GM19043 (cell line): ENCODE measurements around the gene ZNF672.
"Not testable (repeated sequence)": the region's sequence is repeated elsewhere in the genome, so short reads cannot be mapped to it uniquely, and the experiment has no call there.

Experiments
- ATAC-seq: cut with Tn5 transposase; IDR thresholded peaks from one replicate; pipeline ENCODE4 v1.9.1; 2021; ENCODE audit warnings: low read depth; ENCODE audit not compliant: unreplicated experiment

Gene ZNF672

DNA sequence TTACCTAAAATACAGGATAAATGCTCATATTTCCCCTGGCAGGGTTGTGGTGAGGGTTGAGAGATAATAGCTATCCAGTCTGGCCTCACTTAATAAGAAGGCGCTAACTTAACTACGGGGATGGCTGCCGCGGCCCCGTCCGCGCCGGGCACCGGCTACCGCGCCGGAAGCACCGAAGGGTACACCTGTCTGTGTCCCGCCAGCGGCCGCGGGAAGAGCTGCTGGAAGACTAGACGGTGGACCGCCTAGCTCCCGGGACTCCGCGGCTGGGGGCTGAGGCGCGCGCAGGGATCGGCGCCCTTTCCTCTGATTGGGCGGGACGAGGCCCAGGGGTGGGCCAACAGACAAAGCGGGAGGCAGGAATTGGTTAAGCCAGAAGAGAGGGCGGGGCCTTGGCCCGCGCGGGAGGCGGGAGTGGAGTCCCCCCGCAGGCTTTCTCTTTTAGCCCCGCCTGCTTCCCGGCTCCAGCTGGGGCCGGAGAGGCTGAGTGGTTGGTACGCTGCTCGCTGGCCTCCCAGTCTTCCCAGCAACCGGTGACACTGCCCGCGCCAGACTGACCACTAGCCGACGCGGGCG is at the start of gene ZNF672:
ZNF672 (plus strand) TSS at position 444 of the 576 bp plus-strand sequence. CDS start 9,051 bp downstream, outside the sequence.
- peak; percentile 74 for ATAC-seq

GRCh38 chr1:248788327-248788726 is 49.7 kb upstream of the ZNF672 start:
- no peak for ATAC-seq

GRCh38 chr1:248789337-248789736 is 48.7 kb upstream of the ZNF672 start:
- ATAC-seq = not testable (repeated sequence)

GRCh38 chr1:248790456-248790855 is 47.6 kb upstream of the ZNF672 start:
- no peak for ATAC-seq

GRCh38 chr1:248791010-248791409 is 47.0 kb upstream of the ZNF672 start:
- ATAC-seq = no peak

- ATAC-seq = peak; percentile 42
Observed at GRCh38 chr1:248792342-248792741, 45.7 kb upstream of the ZNF672 start.

DNA sequence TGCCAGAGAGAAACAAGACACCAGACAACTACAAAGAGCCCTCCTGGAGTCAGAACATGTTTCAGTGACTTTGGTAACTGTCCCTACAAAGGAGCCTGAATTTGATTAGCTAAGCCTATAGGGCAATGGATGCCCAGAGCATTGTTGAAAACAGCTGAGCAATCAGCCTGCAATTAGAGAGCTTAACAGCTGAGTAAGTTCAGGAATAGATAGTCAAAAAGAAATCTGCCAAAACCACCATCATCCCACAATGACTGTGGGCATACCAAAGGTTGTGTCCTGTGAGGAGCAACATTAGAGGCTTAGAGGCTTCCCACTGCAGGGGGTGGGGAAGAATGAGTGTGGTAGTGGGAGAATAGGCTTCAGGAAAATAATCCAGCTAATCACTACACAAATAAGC is 44.4 kb upstream of the ZNF672 start:
- peak; percentile 86 for ATAC-seq

GRCh38 chr1:248794663-248795062 is 43.4 kb upstream of the ZNF672 start:
- ATAC-seq = not testable (repeated sequence)

- ATAC-seq = no peak
Observed at GRCh38 chr1:248798791-248799190, 39.2 kb upstream of the ZNF672 start.

DNA sequence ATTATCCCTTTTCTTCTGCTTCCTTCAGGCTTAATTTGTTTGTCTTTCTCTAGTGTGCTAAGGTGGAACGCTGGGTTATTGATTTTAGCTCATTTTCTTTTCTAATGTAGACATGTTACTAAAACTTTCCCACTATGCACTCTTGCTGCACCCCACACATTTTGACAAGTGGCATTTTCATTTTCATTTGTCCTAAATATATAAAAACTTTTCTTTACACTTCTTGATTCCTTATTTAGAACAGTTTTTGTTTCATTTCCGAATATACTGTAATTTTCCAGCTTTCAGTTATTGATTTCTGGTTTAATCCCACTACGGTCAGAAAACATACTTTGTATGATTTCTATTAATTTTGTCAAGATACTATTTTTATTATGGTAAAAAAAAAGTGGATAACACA is 37.6 kb upstream of the ZNF672 start:
- ATAC-seq = no peak

GRCh38 chr1:248802454-248802853 is 35.6 kb upstream of the ZNF672 start:
- no peak for ATAC-seq

- ATAC-seq = not testable (repeated sequence)
Observed at GRCh38 chr1:248803501-248803900, 34.5 kb upstream of the ZNF672 start.

DNA sequence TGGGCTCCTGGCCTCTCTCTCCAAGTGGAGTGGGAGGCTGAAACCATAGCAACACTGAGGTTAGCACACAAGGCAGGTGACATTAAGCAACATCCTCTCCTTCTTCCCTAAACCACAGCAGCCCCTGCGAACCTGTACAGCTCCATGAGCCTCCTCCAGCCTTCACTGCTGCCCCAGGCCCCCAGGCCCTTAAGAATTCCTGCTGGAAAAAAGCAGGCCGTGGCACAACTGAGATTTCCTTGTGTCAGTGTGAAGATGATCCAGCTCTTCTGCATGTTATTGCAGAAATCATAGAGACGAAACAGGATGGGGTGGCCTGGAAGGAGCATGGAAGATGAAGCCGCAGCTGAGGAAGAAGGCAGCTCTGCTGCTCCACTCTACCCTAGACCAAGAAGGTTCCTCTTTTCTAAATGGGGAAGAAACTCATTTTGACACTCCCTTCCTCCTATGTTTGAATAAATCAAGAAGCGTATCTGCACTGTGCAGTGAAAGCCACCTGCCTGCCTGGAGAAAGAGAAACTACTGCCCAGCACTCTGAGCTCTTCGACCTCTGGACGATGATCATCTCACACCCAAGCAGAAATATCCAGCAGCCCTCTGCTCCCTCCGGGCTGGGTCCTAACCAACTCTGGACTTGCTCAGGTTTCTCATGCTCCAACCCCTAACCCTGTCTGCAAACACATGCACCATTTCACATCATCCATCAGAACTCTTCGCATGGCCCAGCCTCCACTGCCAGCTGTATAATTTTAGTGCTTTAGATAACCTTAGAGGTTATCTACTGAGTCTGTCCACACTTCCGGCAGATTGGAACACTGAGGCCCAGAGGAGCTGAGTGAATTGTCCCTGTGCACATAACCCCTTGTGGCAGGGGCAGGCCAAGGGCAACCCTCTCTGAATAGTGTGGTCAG is 33.0 kb upstream of the ZNF672 start:
- ATAC-seq = peak; percentile 82

DNA sequence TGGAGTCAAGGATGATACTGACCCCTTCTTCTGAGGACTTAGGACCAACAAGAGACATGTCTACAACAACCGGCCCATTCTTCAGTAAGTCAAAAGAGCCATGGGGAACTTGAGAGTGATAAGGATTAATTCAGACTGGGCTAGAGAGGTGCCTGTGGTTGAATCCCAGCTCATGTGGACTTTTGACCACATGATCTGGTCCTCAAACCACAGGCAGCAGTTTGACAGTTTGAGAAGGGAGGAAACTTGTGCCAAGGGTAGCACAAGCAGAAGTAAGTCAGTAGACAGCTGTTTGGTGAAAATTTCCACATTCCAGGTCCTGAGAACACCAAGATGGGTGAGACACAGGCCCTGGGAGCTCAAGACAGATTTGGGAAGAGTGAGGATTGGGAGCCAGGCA is 32.1 kb upstream of the ZNF672 start:
- ATAC-seq = no peak

DNA sequence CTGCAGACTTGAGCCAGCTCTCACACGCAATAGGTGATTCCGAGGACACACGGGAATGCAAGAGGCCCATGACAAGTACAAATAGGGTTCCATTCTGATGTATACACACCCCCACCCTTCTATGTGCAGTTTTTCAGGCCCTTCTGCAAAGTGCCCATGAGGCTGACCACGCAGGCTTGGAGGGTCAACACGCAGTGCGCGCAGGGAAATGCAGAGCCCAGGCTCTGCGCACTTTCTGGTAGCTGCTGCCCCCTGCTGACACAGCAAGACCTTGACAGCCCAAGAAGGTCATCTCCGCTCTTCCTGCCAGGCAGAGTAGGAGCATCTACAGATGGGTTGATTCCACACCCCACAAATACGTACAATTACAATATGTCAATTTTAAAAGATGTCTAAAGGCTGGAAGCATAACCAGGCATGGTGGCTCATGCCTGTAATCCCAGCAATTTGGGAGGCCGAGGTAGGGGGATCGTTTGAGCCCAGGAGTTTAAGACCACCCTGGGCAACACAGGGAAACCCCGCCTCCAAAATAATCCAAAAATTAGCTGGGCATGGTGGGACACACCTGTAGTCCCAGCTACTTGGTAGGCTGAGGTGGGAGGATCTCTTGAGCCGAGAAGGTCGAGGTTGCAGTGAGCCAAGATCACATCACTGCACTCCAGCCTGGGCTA is 30.8 kb upstream of the ZNF672 start:
- ATAC-seq = peak; percentile 45

DNA sequence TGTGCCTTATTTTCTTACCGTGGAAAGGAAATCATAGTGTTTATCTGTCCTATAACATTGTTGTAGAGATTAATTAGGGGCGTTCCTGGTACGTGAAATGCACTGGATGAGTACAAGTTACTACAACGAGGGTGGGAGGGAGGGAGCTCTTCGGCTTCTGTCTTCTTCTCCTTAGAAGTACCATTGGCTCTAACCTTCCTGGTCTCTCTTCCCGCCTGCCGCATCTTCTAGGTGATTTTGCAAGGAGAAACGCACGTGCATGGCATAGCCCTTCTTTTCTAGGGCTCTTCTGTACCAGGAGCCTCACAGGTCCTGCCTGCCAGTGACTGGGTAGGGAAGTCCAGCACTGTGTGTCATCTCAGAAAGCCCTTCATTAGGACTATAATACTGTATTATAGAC is 29.1 kb upstream of the ZNF672 start:
- no peak for ATAC-seq

GRCh38 chr1:248810000-248810726 is 27.9 kb upstream of the ZNF672 start:
- ATAC-seq = no peak

DNA sequence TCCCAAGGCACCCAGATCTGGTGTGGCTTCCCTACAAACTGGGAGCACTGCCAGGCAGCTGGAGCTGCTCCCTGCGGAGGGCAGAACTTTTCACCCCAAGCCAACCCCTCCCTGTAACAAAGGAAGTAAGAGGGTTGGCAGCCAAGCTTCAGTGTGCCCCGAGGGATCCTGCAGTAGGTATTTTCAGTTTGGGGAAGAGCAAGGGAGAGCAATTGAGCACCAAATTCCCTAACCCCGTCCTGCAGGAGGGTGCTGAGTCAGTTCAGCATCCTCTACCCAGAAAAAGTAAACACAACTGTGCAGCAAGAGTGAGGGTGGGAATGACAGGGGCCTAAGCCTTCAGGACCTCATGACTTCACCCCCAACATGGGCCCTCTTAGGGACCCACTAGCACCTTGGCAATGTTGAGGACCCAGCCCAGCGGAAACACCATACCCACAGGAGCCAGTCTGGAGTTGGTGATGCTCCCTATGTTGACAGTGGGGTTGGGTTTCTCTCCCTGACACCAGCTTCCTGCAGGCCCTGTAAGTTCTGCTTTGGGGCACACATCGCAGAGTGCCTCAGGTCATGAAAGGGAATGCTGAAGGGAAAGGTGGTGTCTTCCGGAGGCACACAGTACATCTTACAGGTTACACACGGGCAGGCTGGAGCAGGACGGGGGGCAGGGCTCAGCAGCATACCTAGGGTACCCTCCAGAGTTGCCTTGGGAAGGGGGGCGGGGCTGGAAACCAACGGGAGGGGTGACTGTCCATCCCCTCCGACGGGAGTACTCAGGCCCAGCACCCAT is 27.1 kb upstream of the ZNF672 start:
- ATAC-seq = no peak

- no peak for ATAC-seq
Observed at GRCh38 chr1:248811514-248812490, 26.2 kb upstream of the ZNF672 start.
